Measurements from ENCODE around the gene MYO1E. TPM values are rescaled to one million over a fixed set of nuclear protein-coding genes. Genes with fewer than 3 reads are reported as not detected.
"Not testable (repeated sequence)": the region's sequence is repeated elsewhere in the genome, so short reads cannot be mapped to it uniquely, and the experiment has no call there.

Gene MYO1E
- total RNA-seq, 4 donors from 2014 or later: 131 to 388 (median 345) TPM

- 63 to 65% methylated on average over 4 of the region's 4 CpGs for WGBS, 2 donors (ENCODE audit: low coverage in 1 of 2)
- Histone ChIP-seq H3K27ac (no peak overlapping the region), H3K9me3 (no peaks in the 10 kb centered on the region), H3K36me3 (peaks cover 0 to 21% (median 4%) of the 10 kb centered on the region in 4 donors), H3K27me3 (no peaks in the 10 kb centered on the region), H3K4me3 (no peak overlapping the region), H3K4me1 (peaks cover 0 to 20% (median 9%) of the 10 kb centered on the region in 4 donors)
- TF ChIP-seq POLR2AphosphoS5 (IDR thresholded peaks at IDR 0.05) (no peak), POLR2A (IDR thresholded peaks at IDR 0.05) (no peak)
- intact Hi-C loops (cut with DNase I; ENCODE audit: low total_unique reads) (no loop called here), in situ Hi-C loops (cut with MboI; ENCODE audit: low pct_ligation_motif_present in 1 of 4, low pct_unique_long_range_greater_than_20kb in 1 of 4, low sequenced_read_pairs in 3 of 4) (loop anchor here in 2 of 4 donors (10.0 to 25.0 kb wide), 2 partner anchors 321 to 329 kb away; no protein-coding TSS in a partner anchor)
- no peak for DNase-seq
Observed at GRCh38 chr15:59166166-59166565, 206.5 kb downstream of the MYO1E start.

DNA sequence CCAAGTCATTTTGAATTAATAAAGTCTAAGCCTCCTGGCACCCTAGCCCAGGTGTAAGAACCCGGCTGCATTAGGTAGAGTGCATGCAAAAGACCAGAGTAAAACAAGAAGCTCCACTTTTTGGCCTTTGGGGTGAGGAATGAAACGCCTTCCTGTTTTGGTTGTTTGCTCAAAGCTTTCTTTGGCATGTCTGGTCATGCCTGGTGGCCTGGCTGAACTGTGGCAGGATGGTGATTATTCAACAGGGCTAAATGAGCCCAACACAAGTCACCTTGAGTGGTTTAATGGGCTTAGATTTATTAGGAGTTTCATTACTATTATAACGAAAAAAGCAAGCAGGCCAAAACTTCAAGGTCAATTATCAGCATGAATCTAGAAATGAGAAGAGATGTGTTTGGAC is 206.9 kb downstream of the MYO1E start:
- intact Hi-C loops (cut with DNase I; ENCODE audit: low total_unique reads) (no loop called here), in situ Hi-C loops (cut with MboI; ENCODE audit: low pct_ligation_motif_present in 1 of 4, low pct_unique_long_range_greater_than_20kb in 1 of 4, low sequenced_read_pairs in 3 of 4) (loop anchor here in 2 of 4 donors (10.0 to 25.0 kb wide), 2 partner anchors 322 to 329 kb away; no protein-coding TSS in a partner anchor)
- DNase-seq: no peak
- no peak for TF ChIP-seq POLR2A (IDR thresholded peaks at IDR 0.05)
- H3K4me3 ChIP-seq: no peak overlapping the region
- no peaks in the 10 kb centered on the region for H3K9me3 ChIP-seq
- peaks cover 0 to 20% (median 9%) of the 10 kb centered on the region in 4 donors for H3K4me1 ChIP-seq
- H3K36me3 ChIP-seq: peaks cover 0 to 22% (median 4%) of the 10 kb centered on the region in 4 donors
- H3K27ac ChIP-seq: no peak overlapping the region
- WGBS, 2 donors (ENCODE audit: low coverage in 1 of 2): 75 to 86% methylated on average over 2 to 3 of the region's 3 CpGs
- no peaks in the 10 kb centered on the region for H3K27me3 ChIP-seq

- intact Hi-C loops (cut with DNase I; ENCODE audit: low total_unique reads); H3K9me3 ChIP-seq; H3K4me1 ChIP-seq; DNase-seq; H3K27ac ChIP-seq; H3K27me3 ChIP-seq; H3K4me3 ChIP-seq: not testable (repeated sequence)
- H3K36me3 ChIP-seq: peaks cover 0 to 48% (median 14%) of the 10 kb centered on the region in 4 donors
- in situ Hi-C loops (cut with MboI; ENCODE audit: low pct_ligation_motif_present in 1 of 4, low pct_unique_long_range_greater_than_20kb in 1 of 4, low sequenced_read_pairs in 3 of 4): loop anchor here in 2 of 4 donors (10.0 to 25.0 kb wide), 2 partner anchors 325 to 333 kb away; no protein-coding TSS in a partner anchor
- 93 to 95% methylated on average over 5 to 8 of the region's 8 CpGs for WGBS, 2 donors (ENCODE audit: low coverage in 1 of 2)
Observed at GRCh38 chr15:59162080-59162479, 210.6 kb downstream of the MYO1E start.

GRCh38 chr15:59160880-59161593 is 211.6 kb downstream of the MYO1E start:
- Histone ChIP-seq H3K4me3 (no peak overlapping the region), H3K9me3 (no peaks in the 10 kb centered on the region), H3K27ac (no peak overlapping the region), H3K27me3 (no peaks in the 10 kb centered on the region), H3K4me1 (no peaks in the 10 kb centered on the region), H3K36me3 (peaks cover 0 to 52% (median 15%) of the 10 kb centered on the region in 4 donors)
- intact Hi-C loops (cut with DNase I; ENCODE audit: low total_unique reads) (no loop called here), in situ Hi-C loops (cut with MboI; ENCODE audit: low pct_ligation_motif_present in 1 of 4, low pct_unique_long_range_greater_than_20kb in 1 of 4, low sequenced_read_pairs in 3 of 4) (loop anchor here in 2 of 4 donors (10.0 to 25.0 kb wide), 2 partner anchors 326 to 334 kb away; no protein-coding TSS in a partner anchor)
- TF ChIP-seq POLR2A (IDR thresholded peaks at IDR 0.05) (no peak), CTCF (IDR thresholded peaks at IDR 0.05) (peak in 2 of 5 experiments; percentile 16 to 23), EP300 (IDR thresholded peaks at IDR 0.05; ENCODE audit: low read depth) (no peak), POLR2AphosphoS5 (IDR thresholded peaks at IDR 0.05) (no peak)
- WGBS, 2 donors (ENCODE audit: low coverage in 1 of 2): 87 to 100% methylated on average over 1 to 23 of the region's 23 CpGs
- no peak for DNase-seq

GRCh38 chr15:59159210-59159609 is 213.5 kb downstream of the MYO1E start:
- H3K27ac ChIP-seq: no peak overlapping the region
- no peak for TF ChIP-seq CTCF (IDR thresholded peaks at IDR 0.05)
- no peak for TF ChIP-seq POLR2AphosphoS5 (IDR thresholded peaks at IDR 0.05)
- no peak for TF ChIP-seq EP300 (IDR thresholded peaks at IDR 0.05; ENCODE audit: low read depth)
- TF ChIP-seq POLR2A (IDR thresholded peaks at IDR 0.05): no peak
- H3K4me1 ChIP-seq: no peaks in the 10 kb centered on the region
- H3K36me3 ChIP-seq: peaks cover 0 to 52% (median 18%) of the 10 kb centered on the region in 4 donors
- H3K9me3 ChIP-seq: no peaks in the 10 kb centered on the region
- no peaks in the 10 kb centered on the region for H3K27me3 ChIP-seq
- no peak overlapping the region for H3K4me3 ChIP-seq
- DNase-seq: no peak
- intact Hi-C loops (cut with DNase I; ENCODE audit: low total_unique reads): no loop called here
- 62 to 94% methylated on average over 2 to 9 of the region's 9 CpGs for WGBS, 2 donors (ENCODE audit: low coverage in 1 of 2)
- in situ Hi-C loops (cut with MboI; ENCODE audit: low pct_ligation_motif_present in 1 of 4, low pct_unique_long_range_greater_than_20kb in 1 of 4, low sequenced_read_pairs in 3 of 4): loop anchor here in 1 of 4 donors (25.0 kb wide), 1 partner anchor 328 kb away; no protein-coding TSS in a partner anchor

Measured in transverse colon (tissue), 4 donors.